ENCODE measurements around the gene ITGA2B.

The ITGA2B gene

DNA sequence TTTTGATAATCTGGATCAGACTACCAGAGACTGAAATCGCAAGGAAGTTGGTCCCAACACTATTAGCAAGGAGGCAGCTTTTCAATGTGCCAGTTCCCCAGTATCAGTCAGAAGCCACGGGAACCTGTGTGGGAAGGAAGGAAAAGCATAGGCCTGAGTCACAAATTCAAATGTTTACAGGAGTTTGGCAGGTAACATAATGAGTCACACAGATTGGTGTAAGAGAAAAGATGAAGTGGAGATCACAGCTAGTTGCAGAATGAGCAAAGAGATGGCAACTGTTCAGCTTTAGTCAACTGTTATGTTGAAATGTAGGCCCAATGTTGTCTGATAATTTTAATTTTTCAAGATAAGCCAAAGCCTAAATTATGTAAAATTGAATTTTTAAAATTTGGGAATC, 28.1 kb upstream of the ITGA2B start:
- ChIA-PET POLR2A (no interaction called here), CTCF (no interaction called here)
- H3K27ac ChIP-seq (ENCODE audit: insufficient read depth in 1 of 2, low read depth in 1 of 2, low read length in 2 of 2, poor library complexity in 1 of 2, severe bottlenecking in 2 of 2), result no peak overlapping the region
- no peak for DNase-seq
- H3K36me3 ChIP-seq (ENCODE audit: control insufficient read depth in 4 of 4, insufficient read depth in 4 of 4, low read length in 3 of 4), result peaks cover 14 to 37% (median 25%) of the 10 kb centered on the region in 4 experiments
- H3K4me3 ChIP-seq (ENCODE audit: control insufficient read depth in 1 of 7, extremely low read depth in 1 of 7, insufficient read depth in 4 of 7, low read depth in 2 of 7, low read length in 6 of 7), result no peak overlapping the region
- no peaks in the 10 kb centered on the region for H3K4me1 ChIP-seq (ENCODE audit: control extremely low read depth in 1 of 4, control insufficient read depth in 4 of 4, insufficient read depth in 4 of 4, low read length in 3 of 4)
- 100% methylated on average over 2 of the region's 2 CpGs for WGBS (ENCODE audit: insufficient coverage)
- no peaks in the 10 kb centered on the region for H3K27me3 ChIP-seq (replicated peaks in 2 of 5; ENCODE audit: control insufficient read depth in 4 of 5, insufficient read depth in 5 of 5, low read length in 4 of 5)
- peaks cover 0 to 2% (median 0%) of the 10 kb centered on the region in 5 experiments for H3K9me3 ChIP-seq (ENCODE audit: control extremely low read depth in 1 of 5, control insufficient read depth in 4 of 5, insufficient read depth in 2 of 5, low read depth in 1 of 5, low read length in 4 of 5)

DNA sequence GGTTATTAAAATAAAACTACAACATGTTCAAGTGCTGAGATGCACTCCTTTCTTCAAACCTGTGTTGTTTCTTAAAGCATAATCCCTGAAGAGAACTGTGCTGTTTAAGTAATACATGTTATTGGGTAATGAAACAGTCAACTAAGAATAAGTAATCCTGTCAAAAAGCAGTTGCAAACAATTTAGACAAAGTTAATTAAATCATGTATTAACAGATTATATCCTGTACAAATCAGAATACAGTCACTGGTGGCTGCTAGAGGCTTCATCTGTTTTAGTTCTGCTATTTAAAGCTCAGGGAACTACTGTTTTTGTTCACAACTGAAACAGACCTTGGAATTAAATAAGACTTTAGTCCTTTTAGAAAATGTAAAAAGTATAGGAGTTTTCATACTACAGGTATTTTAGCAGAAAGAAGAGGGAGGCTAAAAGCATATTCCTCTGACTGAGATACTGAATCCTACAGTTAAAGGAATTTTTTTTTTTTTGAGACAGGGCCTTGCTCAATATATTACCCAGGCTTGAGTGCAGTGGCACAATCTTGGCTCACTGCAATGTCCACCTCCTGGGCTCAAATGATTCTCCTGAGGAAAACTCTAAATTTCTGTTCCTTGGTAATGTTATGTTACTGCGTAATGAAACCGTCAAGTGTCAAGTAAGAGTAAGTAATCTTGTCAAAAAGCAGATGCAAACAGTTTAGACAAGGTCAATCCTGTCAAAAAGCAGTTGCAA, 27.3 kb upstream of the ITGA2B start:
- H3K4me3 ChIP-seq (ENCODE audit: control insufficient read depth in 1 of 7, extremely low read depth in 1 of 7, insufficient read depth in 4 of 7, low read depth in 2 of 7, low read length in 6 of 7), result no peak overlapping the region
- peaks cover 0 to 2% (median 0%) of the 10 kb centered on the region in 5 experiments for H3K9me3 ChIP-seq (ENCODE audit: control extremely low read depth in 1 of 5, control insufficient read depth in 4 of 5, insufficient read depth in 2 of 5, low read depth in 1 of 5, low read length in 4 of 5)
- H3K27ac ChIP-seq (ENCODE audit: insufficient read depth in 1 of 2, low read depth in 1 of 2, low read length in 2 of 2, poor library complexity in 1 of 2, severe bottlenecking in 2 of 2), result no peak overlapping the region
- ChIA-PET POLR2A (interaction anchor here (0.6 kb wide), 1 partner anchor 941 kb away, joined by 3 read pairs; no protein-coding TSS in a partner anchor), CTCF (no interaction called here)
- WGBS (ENCODE audit: insufficient coverage), result 100% methylated on average over 2 of the region's 2 CpGs
- no peaks in the 10 kb centered on the region for H3K27me3 ChIP-seq (replicated peaks in 2 of 5; ENCODE audit: control insufficient read depth in 4 of 5, insufficient read depth in 5 of 5, low read length in 4 of 5)
- H3K4me1 ChIP-seq (ENCODE audit: control extremely low read depth in 1 of 4, control insufficient read depth in 4 of 4, insufficient read depth in 4 of 4, low read length in 3 of 4), result no peaks in the 10 kb centered on the region
- peaks cover 14 to 34% (median 26%) of the 10 kb centered on the region in 4 experiments for H3K36me3 ChIP-seq (ENCODE audit: control insufficient read depth in 4 of 4, insufficient read depth in 4 of 4, low read length in 3 of 4)
- no peak for DNase-seq

- ChIA-PET CTCF (interaction anchor here (1.7 kb wide), 1 partner anchor 33 kb away, joined by 3 read pairs; no protein-coding TSS in a partner anchor), POLR2A (no interaction called here)
- no peak for DNase-seq
- Histone ChIP-seq H3K9me3 (ENCODE audit: control extremely low read depth in 1 of 5, control insufficient read depth in 4 of 5, insufficient read depth in 2 of 5, low read depth in 1 of 5, low read length in 4 of 5) (peaks cover 0 to 2% (median 0%) of the 10 kb centered on the region in 5 experiments), H3K36me3 (ENCODE audit: control insufficient read depth in 4 of 4, insufficient read depth in 4 of 4, low read length in 3 of 4) (peaks cover 14 to 32% (median 23%) of the 10 kb centered on the region in 4 experiments), H3K27ac (ENCODE audit: insufficient read depth in 1 of 2, low read depth in 1 of 2, low read length in 2 of 2, poor library complexity in 1 of 2, severe bottlenecking in 2 of 2) (no peak overlapping the region), H3K4me3 (ENCODE audit: control insufficient read depth in 1 of 7, extremely low read depth in 1 of 7, insufficient read depth in 4 of 7, low read depth in 2 of 7, low read length in 6 of 7) (no peak overlapping the region), H3K4me1 (ENCODE audit: control extremely low read depth in 1 of 4, control insufficient read depth in 4 of 4, insufficient read depth in 4 of 4, low read length in 3 of 4) (no peaks in the 10 kb centered on the region), H3K27me3 (replicated peaks in 2 of 5; ENCODE audit: control insufficient read depth in 4 of 5, insufficient read depth in 5 of 5, low read length in 4 of 5) (no peaks in the 10 kb centered on the region)
- WGBS (ENCODE audit: insufficient coverage), result 100% methylated on average over 1 of the region's 1 CpG
These were observed 25.1 kb upstream of the ITGA2B start for GRCh38 chr17:44414394-44415155.

GRCh38 chr17:44409309-44410028, 20.0 kb upstream of the ITGA2B start:
- Histone ChIP-seq H3K27me3 (replicated peaks in 2 of 5; ENCODE audit: control insufficient read depth in 4 of 5, insufficient read depth in 5 of 5, low read length in 4 of 5) (no peaks in the 10 kb centered on the region), H3K36me3 (ENCODE audit: control insufficient read depth in 4 of 4, insufficient read depth in 4 of 4, low read length in 3 of 4) (peaks cover 7 to 11% (median 9%) of the 10 kb centered on the region in 4 experiments), H3K9me3 (ENCODE audit: control extremely low read depth in 1 of 5, control insufficient read depth in 4 of 5, insufficient read depth in 2 of 5, low read depth in 1 of 5, low read length in 4 of 5) (no peaks in the 10 kb centered on the region), H3K4me3 (ENCODE audit: control insufficient read depth in 1 of 7, extremely low read depth in 1 of 7, insufficient read depth in 4 of 7, low read depth in 2 of 7, low read length in 6 of 7) (no peak overlapping the region), H3K27ac (ENCODE audit: insufficient read depth in 1 of 2, low read depth in 1 of 2, low read length in 2 of 2, poor library complexity in 1 of 2, severe bottlenecking in 2 of 2) (no peak overlapping the region), H3K4me1 (ENCODE audit: control extremely low read depth in 1 of 4, control insufficient read depth in 4 of 4, insufficient read depth in 4 of 4, low read length in 3 of 4) (no peaks in the 10 kb centered on the region)
- CTCF ChIA-PET, result interaction anchor here (1.0 kb wide), 1 partner anchor 24 kb away, joined by 3 read pairs; no protein-coding TSS in a partner anchor
- no peak for DNase-seq
- POLR2A ChIA-PET, result interaction anchor here (0.6 kb wide), 1 partner anchor 11 kb away, joined by 3 read pairs; no protein-coding TSS in a partner anchor
- WGBS (ENCODE audit: insufficient coverage), result 94% methylated on average over 3 of the region's 7 CpGs

GRCh38 chr17:44408786-44409185, 19.3 kb upstream of the ITGA2B start:
- ChIA-PET CTCF (interaction anchor here (1.0 kb wide), 1 partner anchor 23 kb away, joined by 3 read pairs; no protein-coding TSS in a partner anchor), POLR2A (no interaction called here)
- H3K4me3 ChIP-seq (ENCODE audit: control insufficient read depth in 1 of 7, extremely low read depth in 1 of 7, insufficient read depth in 4 of 7, low read depth in 2 of 7, low read length in 6 of 7), result no peak overlapping the region
- H3K4me1 ChIP-seq (ENCODE audit: control extremely low read depth in 1 of 4, control insufficient read depth in 4 of 4, insufficient read depth in 4 of 4, low read length in 3 of 4), result no peaks in the 10 kb centered on the region
- no peak for DNase-seq
- H3K27ac ChIP-seq (ENCODE audit: insufficient read depth in 1 of 2, low read depth in 1 of 2, low read length in 2 of 2, poor library complexity in 1 of 2, severe bottlenecking in 2 of 2), result no peak overlapping the region
- 100% methylated on average over 3 of the region's 4 CpGs for WGBS (ENCODE audit: insufficient coverage)
- no peaks in the 10 kb centered on the region for H3K27me3 ChIP-seq (replicated peaks in 2 of 5; ENCODE audit: control insufficient read depth in 4 of 5, insufficient read depth in 5 of 5, low read length in 4 of 5)
- no peaks in the 10 kb centered on the region for H3K9me3 ChIP-seq (ENCODE audit: control extremely low read depth in 1 of 5, control insufficient read depth in 4 of 5, insufficient read depth in 2 of 5, low read depth in 1 of 5, low read length in 4 of 5)
- peaks cover 6 to 13% (median 10%) of the 10 kb centered on the region in 4 experiments for H3K36me3 ChIP-seq (ENCODE audit: control insufficient read depth in 4 of 4, insufficient read depth in 4 of 4, low read length in 3 of 4)

GRCh38 chr17:44402564-44403172, 13.2 kb upstream of the ITGA2B start:
- 100% methylated on average over 4 of the region's 5 CpGs for WGBS (ENCODE audit: insufficient coverage)
- Histone ChIP-seq H3K27me3 (replicated peaks in 2 of 5; ENCODE audit: control insufficient read depth in 4 of 5, insufficient read depth in 5 of 5, low read length in 4 of 5) (no peaks in the 10 kb centered on the region), H3K9me3 (ENCODE audit: control extremely low read depth in 1 of 5, control insufficient read depth in 4 of 5, insufficient read depth in 2 of 5, low read depth in 1 of 5, low read length in 4 of 5) (no peaks in the 10 kb centered on the region), H3K27ac (ENCODE audit: insufficient read depth in 1 of 2, low read depth in 1 of 2, low read length in 2 of 2, poor library complexity in 1 of 2, severe bottlenecking in 2 of 2) (no peak overlapping the region), H3K4me3 (ENCODE audit: control insufficient read depth in 1 of 7, extremely low read depth in 1 of 7, insufficient read depth in 4 of 7, low read depth in 2 of 7, low read length in 6 of 7) (no peak overlapping the region), H3K4me1 (ENCODE audit: control extremely low read depth in 1 of 4, control insufficient read depth in 4 of 4, insufficient read depth in 4 of 4, low read length in 3 of 4) (no peaks in the 10 kb centered on the region), H3K36me3 (ENCODE audit: control insufficient read depth in 4 of 4, insufficient read depth in 4 of 4, low read length in 3 of 4) (peaks cover 24 to 59% (median 34%) of the 10 kb centered on the region in 4 experiments)
- POLR2A ChIA-PET, result no interaction called here
- DNase-seq, result no peak
- CTCF ChIA-PET, result interaction anchor here (1.0 to 3.7 kb wide), 2 partner anchors 27 to 44 kb away, joined by 3 to 11 read pairs; no protein-coding TSS in a partner anchor

Measured in common myeloid progenitor, CD34-positive (primary cell).